ENCODE results near the gene TLE5.
"Not testable (repeated sequence)": the region's sequence is repeated elsewhere in the genome, so short reads cannot be mapped to it uniquely, and the experiment has no call there.

Gene TLE5

DNA sequence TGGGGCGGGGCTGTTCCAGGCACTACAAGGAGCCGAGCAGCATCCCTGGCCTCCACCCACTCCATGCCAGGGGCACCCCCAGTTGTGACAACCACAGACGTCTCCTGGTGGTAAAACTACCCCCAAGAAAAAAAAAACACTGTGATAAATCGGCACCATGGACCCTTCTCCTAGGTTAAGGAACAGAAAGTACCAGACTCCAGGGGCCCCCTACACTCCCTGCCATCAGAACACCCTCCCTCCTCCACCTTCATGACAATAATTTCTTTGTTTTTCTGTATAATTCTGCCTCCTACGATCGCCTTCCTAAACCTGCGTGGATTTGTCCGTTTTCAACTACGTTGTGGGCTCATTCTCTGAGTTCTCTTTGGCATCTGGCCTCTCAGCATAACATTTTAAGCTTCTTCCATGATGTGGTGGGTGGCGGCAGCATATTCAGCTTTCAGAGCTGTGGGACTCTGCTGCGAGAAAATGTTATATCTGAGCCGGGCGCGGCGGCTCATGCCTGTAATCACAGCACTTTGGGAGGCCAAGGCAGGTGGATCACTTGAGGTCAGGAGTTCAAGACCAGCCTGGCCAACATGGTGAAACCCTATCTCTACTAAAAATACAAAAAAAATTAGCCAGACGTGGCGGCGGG lies 41.9 kb downstream of the TLE5 start:
- no peak for DNase-seq

- no peak for DNase-seq
Measured at GRCh38 chr19:3019211-3019854, 43.0 kb downstream of the TLE5 start.

DNA sequence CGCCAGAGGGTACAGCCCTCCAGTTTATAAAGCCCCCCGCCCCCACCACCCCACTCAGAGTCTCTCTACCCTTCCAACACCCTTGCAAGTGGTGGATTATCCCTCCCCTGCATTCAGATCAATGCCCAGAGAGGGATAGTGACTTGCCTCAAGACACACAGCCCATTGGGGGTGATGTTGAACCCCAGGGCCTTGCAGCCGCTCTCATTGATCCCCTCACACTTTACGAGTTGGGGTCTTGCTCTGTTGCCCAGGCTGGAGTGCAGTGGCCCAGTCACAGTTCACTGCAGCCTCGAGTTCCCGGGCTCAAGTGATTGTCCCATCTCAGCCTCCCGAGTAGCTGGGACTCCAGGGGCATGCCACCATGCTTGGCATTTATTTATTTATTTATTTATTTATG lies 44.4 kb downstream of the TLE5 start:
- DNase-seq = no peak

- DNase-seq = no peak
Measured at GRCh38 chr19:3015126-3016057, 46.9 kb downstream of the TLE5 start.

GRCh38 chr19:3014135-3014534 lies 48.2 kb downstream of the TLE5 start:
- DNase-seq = no peak

DNA sequence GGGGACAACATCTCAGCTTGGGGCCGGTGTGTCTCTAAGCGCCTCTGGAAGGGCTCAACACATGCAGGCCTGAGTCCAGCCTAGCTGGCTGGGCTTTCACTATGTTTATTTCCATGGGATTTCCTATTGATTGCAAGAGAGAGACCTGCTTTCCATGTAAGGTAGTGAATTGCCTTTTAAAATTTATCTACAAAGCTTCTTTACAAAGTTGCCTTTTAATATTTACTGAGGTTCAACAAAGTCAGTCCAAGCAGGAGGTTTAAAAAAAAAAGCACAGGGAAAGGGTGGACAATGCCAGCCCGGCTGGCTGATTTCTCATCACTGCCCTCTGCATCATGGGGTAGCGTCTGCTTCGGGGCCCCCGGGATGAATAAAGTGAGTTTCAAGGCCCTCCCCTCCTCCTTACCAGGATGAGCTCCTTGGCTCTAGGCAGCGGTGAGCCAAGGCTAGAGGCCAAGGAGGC lies 49.0 kb downstream of the TLE5 start:
- DNase-seq = no peak

DNA sequence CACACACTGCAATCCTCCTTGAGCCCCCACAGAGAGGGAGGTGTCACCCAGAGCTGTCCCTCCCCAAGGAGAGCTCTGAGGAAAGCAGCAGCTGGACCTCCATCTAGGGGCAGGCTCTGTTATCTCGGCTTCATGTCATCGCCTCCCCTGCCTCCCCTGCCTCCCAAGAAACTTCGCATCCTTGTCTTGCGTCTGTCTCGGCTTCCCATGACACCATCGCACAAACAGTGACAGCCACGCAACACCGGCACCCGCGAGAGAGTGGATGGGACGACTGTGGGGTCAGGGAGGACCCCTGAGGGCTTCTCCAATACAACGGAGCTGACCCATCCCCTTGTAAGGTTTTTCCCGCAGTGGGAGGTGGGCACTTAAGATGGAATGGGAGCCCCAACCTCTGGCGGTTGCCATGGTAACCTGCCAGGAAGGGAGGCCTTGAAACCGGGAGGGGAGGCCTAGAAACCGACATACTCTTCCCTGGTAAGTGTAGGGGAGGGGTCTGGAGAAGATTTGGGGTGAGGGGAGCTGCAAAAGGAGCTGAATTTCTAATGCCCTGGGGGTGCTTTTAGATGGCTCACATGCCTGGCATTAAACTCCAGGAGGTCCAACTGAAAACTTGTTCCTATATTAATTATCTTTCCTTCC lies 49.6 kb downstream of the TLE5 start:
- DNase-seq = no peak

GRCh38 chr19:3012059-3012458 lies 50.2 kb downstream of the TLE5 start:
- DNase-seq = not testable (repeated sequence)

DNA sequence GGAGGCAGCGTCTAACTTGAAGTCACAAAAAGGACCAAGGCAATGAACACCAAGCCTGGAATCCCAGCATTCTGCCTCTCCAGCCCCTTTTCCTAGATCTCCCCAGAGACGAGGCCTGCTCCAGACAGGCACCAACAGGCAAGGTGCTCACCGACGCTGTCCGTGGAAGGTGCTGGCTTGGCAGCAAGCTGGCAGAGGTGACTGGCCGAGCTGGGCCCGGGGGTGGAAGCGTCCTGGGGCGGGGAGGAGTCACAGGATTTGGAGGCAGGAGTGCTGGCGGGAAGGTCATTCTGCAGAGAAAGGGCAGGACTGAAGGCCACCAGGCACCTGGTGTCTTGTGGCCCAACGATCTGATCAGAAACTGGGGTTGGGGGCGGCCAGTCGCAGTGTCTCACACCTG lies 51.4 kb downstream of the TLE5 start:
- DNase-seq = no peak

DNA sequence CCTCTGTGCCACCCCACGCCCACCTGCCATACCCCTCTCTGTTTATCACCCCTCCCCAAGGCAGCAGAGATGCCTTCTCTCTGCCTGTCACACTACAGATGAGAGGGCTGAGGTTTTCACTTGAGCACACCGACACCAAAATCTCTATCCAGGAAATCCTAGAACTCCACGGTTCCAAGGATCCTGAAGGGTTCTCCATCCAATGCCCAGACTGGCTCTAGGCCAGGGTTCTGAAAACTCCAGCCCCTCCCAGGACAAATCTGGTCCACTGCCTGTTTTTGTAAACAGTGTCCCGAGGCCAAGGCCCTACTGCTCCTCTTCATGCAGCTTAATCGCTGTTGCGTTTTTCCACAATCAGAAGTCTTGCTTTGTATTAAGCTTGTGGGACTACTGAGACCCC lies 53.3 kb downstream of the TLE5 start:
- DNase-seq = no peak

DNA sequence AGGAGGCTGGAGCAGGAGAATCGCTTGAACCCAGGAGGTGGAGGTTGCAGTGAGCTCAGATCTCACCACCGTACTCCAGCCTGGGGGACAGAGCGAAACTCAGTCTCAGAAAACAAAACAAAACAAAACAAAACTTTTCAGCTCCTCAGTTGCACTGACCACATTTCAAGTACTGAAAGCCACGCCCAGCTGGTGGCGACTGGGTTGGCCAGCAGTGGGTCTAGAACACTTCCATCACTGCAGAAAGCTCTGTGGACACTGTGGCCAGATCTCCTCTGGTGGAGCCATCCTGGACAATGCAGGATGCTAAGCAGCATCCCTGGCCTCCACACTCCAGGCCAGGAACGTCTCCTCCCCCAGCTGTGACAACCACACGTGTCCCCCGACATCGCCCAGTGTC lies 54.3 kb downstream of the TLE5 start:
- DNase-seq = no peak

DNA sequence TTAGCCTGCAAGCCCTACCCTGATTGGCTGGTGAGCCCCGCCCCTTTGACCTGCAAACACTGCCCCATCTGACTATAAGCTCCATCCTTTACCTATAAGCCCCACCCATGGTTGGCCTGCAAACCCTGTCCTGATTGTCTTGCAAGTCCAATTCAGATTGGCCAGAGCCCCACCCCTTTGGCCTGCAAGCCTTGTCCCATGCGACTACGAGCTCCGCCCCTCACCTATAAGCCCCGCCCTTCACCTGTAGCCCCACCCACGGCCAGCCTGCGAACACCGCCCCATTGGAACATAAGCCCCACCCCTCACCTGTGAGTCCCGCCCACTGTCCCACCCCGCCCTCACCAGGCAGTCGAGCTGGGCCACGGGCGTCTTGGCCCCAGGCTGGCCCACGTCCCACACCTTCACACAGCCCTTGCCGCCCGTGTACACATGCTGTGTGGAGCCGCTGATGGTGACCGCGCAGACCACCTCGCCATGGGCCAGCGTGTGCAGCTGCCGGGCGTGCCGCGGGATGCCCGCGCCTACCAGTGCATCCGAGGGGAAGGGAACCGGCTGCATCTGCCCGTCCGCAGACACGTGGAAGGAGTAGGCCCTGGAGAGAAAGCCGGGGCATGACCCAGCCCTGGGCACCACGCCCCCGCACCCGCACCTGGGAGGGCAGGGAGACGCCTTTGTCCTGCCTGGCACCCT lies 56.1 kb downstream of the TLE5 start:
- peak; percentile 34 for DNase-seq

DNA sequence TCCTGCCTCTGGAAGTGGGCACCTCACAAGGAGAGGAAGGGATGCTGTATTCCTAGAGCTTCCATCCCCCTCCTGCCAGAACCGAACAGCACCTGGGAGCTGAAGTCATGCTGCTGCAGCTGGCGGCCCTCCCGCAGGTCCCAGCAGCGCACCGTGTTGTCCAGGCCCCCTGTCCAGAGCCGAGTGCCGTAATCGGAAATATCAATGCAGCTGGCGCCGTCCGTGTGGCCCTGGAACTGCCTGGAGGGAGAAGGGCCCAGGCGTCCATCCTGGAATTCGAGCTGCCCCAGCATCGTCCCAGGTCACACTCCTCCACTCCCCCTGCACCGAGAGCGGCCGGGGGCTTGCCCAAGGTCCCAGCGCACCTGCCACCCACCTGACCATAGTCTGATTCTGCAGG lies 57.0 kb downstream of the TLE5 start:
- no peak for DNase-seq

GRCh38 chr19:3004522-3004921 lies 57.8 kb downstream of the TLE5 start:
- DNase-seq = no peak

DNA sequence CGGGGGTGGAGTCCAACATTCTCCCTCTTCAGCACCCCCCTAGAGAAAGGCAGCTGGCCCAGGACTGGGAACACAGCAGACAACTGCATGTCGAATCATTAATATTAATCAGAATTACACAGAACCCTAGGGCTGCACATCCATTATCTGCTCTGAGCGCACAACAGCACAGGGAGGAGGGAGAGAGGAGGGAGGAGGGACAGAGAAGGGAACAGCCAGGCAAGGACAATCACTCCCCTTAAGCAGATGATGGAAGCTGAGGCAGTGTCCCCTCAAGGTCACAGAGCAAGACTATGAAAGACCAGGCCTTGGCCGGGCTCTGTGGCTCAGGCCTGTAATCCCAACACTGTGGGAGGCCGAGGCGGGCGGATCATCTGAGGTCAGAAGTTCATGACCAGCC lies 59.2 kb downstream of the TLE5 start:
- no peak for DNase-seq
